HepG2 (cell line): Measurements from ENCODE around the gene MUSK. TPM values are rescaled to one million over a fixed set of nuclear protein-coding genes. Genes with fewer than 3 reads are reported as not detected.

Source experiments
- ATAC-seq: fragments of 200-7000 bp; cut with Tn5 transposase; 3 replicates; pipeline ENCODE4 v1.9.1; 2020; ENCODE audit warnings: mild to moderate bottlenecking, moderate library complexity
- BruUV-seq: library from RNA; stranded (reverse); fragments of 400-500 nt; replicated peaks from 2 replicates; lab custom pipeline; 2021; lab: Mats Ljungman, UMichigan
- CTCF ChIA-PET: fragments of 300-600 bp; formaldehyde crosslinking; extraction: SDS; loops from one replicate; lab custom pipeline; 2021; ENCODE audit warnings: low total read pairs, inconsistent platforms, low intra/inter-chr PET ratio; lab: Yijun Ruan, JAX
- POLR2A ChIA-PET: fragments of 350-600 bp; sonication (Branson Sonifier 250); formaldehyde crosslinking; loops from one replicate; lab custom pipeline; 2020; ENCODE audit warnings: antibody characterized with exemption, inconsistent platforms; lab: Yijun Ruan, JAX
- DNase-seq: peaks from one replicate; pipeline ENCODE4 v3.0.0-alpha.2; 2015; ENCODE audit warnings: low spot score
- FAIRE-seq: peaks from 3 replicates; lab custom pipeline; 2011; peaks lifted over from hg19 to GRCh38; lab: Jason Lieb, UNC
- H2AFZ ChIP-seq: one replicate; pipeline ENCODE4 v1.6.1; 2011; ENCODE audit warnings: low read length, inconsistent platforms
- H3K27ac ChIP-seq: fragments of 300-600 bp; 3 replicates; pipeline ENCODE4 v1.8.0; 2011; ENCODE audit warnings: mixed run types, mild to moderate bottlenecking, mixed read lengths, low read length, inconsistent platforms; ENCODE audit not compliant: insufficient read depth; ENCODE audit errors: extremely low read length
- H3K27me3 ChIP-seq, 2 experiments: fragments of 200-600 bp in 1 of 2; 2 replicates in 1 of 2; 3 replicates in 1 of 2; pipeline versions ENCODE4 v1.6.0 to v1.8.0; 2011; ENCODE audit warnings: low read length in 2 of 2, mild to moderate bottlenecking in 2 of 2, moderate library complexity in 2 of 2, inconsistent platforms in 1 of 2; ENCODE audit not compliant: insufficient read depth in 2 of 2, control insufficient read depth in 1 of 2
- H3K36me3 ChIP-seq, 2 experiments: fragments of 200-600 bp in 1 of 2; replicated peaks in 1 of 2; 2 replicates in 1 of 2; 3 replicates in 1 of 2; pipeline versions ENCODE4 v1.5.1 to v1.8.0; 2011; ENCODE audit warnings: low read length in 2 of 2, inconsistent platforms in 1 of 2; ENCODE audit not compliant: insufficient read depth in 2 of 2, control insufficient read depth in 1 of 2
- H3K4me1 ChIP-seq: 2 replicates; pipeline ENCODE4 v1.5.1; 2012; ENCODE audit warnings: low read length, inconsistent platforms; ENCODE audit not compliant: insufficient read depth
- H3K4me2 ChIP-seq: 2 replicates; pipeline ENCODE4 v1.6.0; 2011; ENCODE audit warnings: low read depth, low read length, inconsistent platforms
- H3K4me3 ChIP-seq, 3 experiments: fragments of 200-600 bp in 1 of 3; sonication (generic), shearing (Covaris generic) in 1 of 3; replicated peaks in 1 of 3; 2 replicates each; pipeline ENCODE4 v1.5.1; 2011 to 2016; ENCODE audit warnings: low read length in 3 of 3, inconsistent platforms in 2 of 3, low read depth in 2 of 3, mild to moderate bottlenecking in 2 of 3, control low read depth in 1 of 3, mixed read lengths in 1 of 3; ENCODE audit not compliant: insufficient read depth in 1 of 3
- H3K79me2 ChIP-seq: one replicate; pipeline ENCODE4 v1.6.1; 2011; ENCODE audit warnings: low read length, inconsistent platforms; ENCODE audit not compliant: insufficient read depth
- H3K9ac ChIP-seq: 2 replicates; pipeline ENCODE4 v1.6.0; 2011; ENCODE audit warnings: mild to moderate bottlenecking, low read depth, low read length, inconsistent platforms; ENCODE audit not compliant: insufficient read depth
- H3K9me3 ChIP-seq: 2 replicates; pipeline ENCODE4 v1.5.1; 2012; ENCODE audit warnings: mild to moderate bottlenecking, low read length
- H4K20me1 ChIP-seq: 2 replicates; pipeline ENCODE4 v1.6.0; 2011; ENCODE audit warnings: inconsistent platforms, mild to moderate bottlenecking, low read length, moderate library complexity; ENCODE audit not compliant: insufficient read depth
- ARID5B ChIP-seq: IDR thresholded peaks from 2 replicates; pipeline ENCODE4 v1.4.0; 2020; ENCODE audit warnings: mild to moderate bottlenecking, missing genetic modification reagents
- BORCS8-MEF2B ChIP-seq: sonication (generic); formaldehyde crosslinking; IDR thresholded peaks from 2 replicates; pipeline ENCODE4 v1.8.0; 2022; ENCODE audit warnings: mild to moderate bottlenecking, missing genetic modification reagents
- MAZ ChIP-seq, 2 experiments: sonication (generic) in 1 of 2; formaldehyde crosslinking in 1 of 2; IDR thresholded peaks; 2 replicates each; pipeline versions ENCODE4 v1.5.0 to v1.6.1; 2012 to 2020; ENCODE audit warnings: low read depth in 2 of 2, mild to moderate bottlenecking in 2 of 2, borderline replicate concordance in 1 of 2, improper control_type of control experiment in 1 of 2, low read length in 1 of 2, missing genetic modification reagents in 1 of 2, moderate library complexity in 1 of 2
- PHB2 ChIP-seq: fragments of 450-650 bp; IDR thresholded peaks from 2 replicates; pipeline ENCODE4 v1.6.1; 2018; ENCODE audit not compliant: partially characterized antibody
- PITX1 ChIP-seq: sonication (generic); formaldehyde crosslinking; IDR thresholded peaks from 2 replicates; pipeline ENCODE4 v1.5.1; 2020; ENCODE audit warnings: mild to moderate bottlenecking, missing genetic modification reagents
- POLR2AphosphoS5 ChIP-seq: IDR thresholded peaks from 2 replicates; pipeline ENCODE4 v1.6.1; 2012; ENCODE audit warnings: low read depth, low read length
- ZMAT5 ChIP-seq: sonication (generic); formaldehyde crosslinking; IDR thresholded peaks from 2 replicates; pipeline ENCODE4 v1.5.0; 2020; ENCODE audit warnings: mild to moderate bottlenecking, low read depth, missing genetic modification reagents, borderline replicate concordance
- ZNF280D ChIP-seq: sonication (generic); formaldehyde crosslinking; IDR thresholded peaks from 2 replicates; pipeline ENCODE4 v1.5.1; 2020; ENCODE audit warnings: mild to moderate bottlenecking, missing genetic modification reagents
- ZNF414 ChIP-seq: sonication (generic); formaldehyde crosslinking; IDR thresholded peaks from 2 replicates; pipeline ENCODE4 v1.5.0; 2020; ENCODE audit warnings: missing genetic modification reagents
- ZNF800 ChIP-seq: sonication (generic); formaldehyde crosslinking; IDR thresholded peaks from 2 replicates; pipeline ENCODE4 v1.4.0; 2020; ENCODE audit warnings: missing genetic modification reagents
- ZUFSP ChIP-seq: sonication (generic); formaldehyde crosslinking; IDR thresholded peaks from 2 replicates; pipeline ENCODE4 v1.9.0; 2021; ENCODE audit warnings: missing genetic modification reagents, mild to moderate bottlenecking, borderline replicate concordance
- WGBS: methylation state at CpG from one replicate; pipeline ENCODE4 v1.1.6; 2017; ENCODE audit warnings: low lambda C conversion rate; 5-methylcytosine and 5-hydroxymethylcytosine counted together
- in situ Hi-C: cut with HindIII; loops from 2 replicates; pipeline ENCODE4 v1.10.0; 2017; ENCODE audit warnings: low pct_unique_long_range_greater_than_20kb; ENCODE audit not compliant: extremely low pct_ligation_motif_present
- intact Hi-C: fragments of 100-400 bp; cut with micrococcal nuclease; formaldehyde crosslinking; loops from one replicate; pipeline ENCODE4 v1.10.0; 2022; ENCODE audit not compliant: unreplicated experiment
- polyA plus RNA-seq, 8 experiments: library from polyadenylated mRNA; depleted of rRNA in 3 of 8; stranded (reverse) in 7 of 8; unstranded in 1 of 8; fragments of >200 nt; fragmentation: Illumina TruSeq in 4 of 8; extraction: Trizol in 4 of 8; gene quantifications; 2 replicates each; pipeline versions ENCODE4 v1.2.1 to v1.2.3, GENCODE V29; 2011 to 2016; ENCODE audit warnings: low read depth in 4 of 8, missing spikeins in 1 of 8, mixed read lengths in 1 of 8; ENCODE audit not compliant: insufficient read depth in 1 of 8
- total RNA-seq, 5 experiments: library from RNA; depleted of rRNA; stranded (reverse); fragments of >200 nt; fragmentation: Illumina TruSeq; extraction: Trizol; gene quantifications; 2 replicates each; pipeline ENCODE4 v1.2.3, GENCODE V29; 2016; ENCODE audit warnings: low read depth in 1 of 5

The MUSK gene
- total and polyA plus RNA-seq, 2 of the 13 experiments (the other 11 are each of a cell fraction or from before 2014, with no cell fraction given): not detected

- CTCF ChIA-PET: no interaction called here
- TF ChIP-seq PITX1 (CRISPR knock-in tag): no peak
- no peak for TF ChIP-seq ARID5B (CRISPR knock-in tag)
- TF ChIP-seq PHB2: no peak
- no peak for TF ChIP-seq BORCS8-MEF2B (CRISPR knock-in tag)
- TF ChIP-seq ZUFSP (CRISPR knock-in tag): no peak
- TF ChIP-seq ZNF800 (CRISPR knock-in tag): no peak
- TF ChIP-seq POLR2AphosphoS5: no peak
- TF ChIP-seq ZNF280D (CRISPR knock-in tag): no peak
- TF ChIP-seq ZNF414 (CRISPR knock-in tag): no peak
- no peak for TF ChIP-seq ZMAT5 (CRISPR knock-in tag)
- no peak for TF ChIP-seq MAZ (IDR thresholded peaks at IDR 0.05; ENCODE audit: borderline replicate concordance, low read depth, low read length)
- TF ChIP-seq MAZ (CRISPR knock-in tag; IDR thresholded peaks at IDR 0.05; ENCODE audit: low read depth): no peak
These were observed 161.9 kb downstream of the MUSK start for GRCh38 chr9:110830495-110830894.

More at GRCh38 chr9:110830495-110830894, 161.9 kb downstream of the MUSK start:
- Histone ChIP-seq H3K36me3 (no peaks in the 10 kb centered on the region), H3K9me3 (no peaks in the 10 kb centered on the region), H3K4me1 (no peaks in the 10 kb centered on the region), H3K79me2 (no peaks in the 10 kb centered on the region), H3K9ac (no peak overlapping the region), H3K27ac (no peak overlapping the region), H4K20me1 (no peaks in the 10 kb centered on the region), H3K4me3 (no peak overlapping the region), H3K27me3 (no peaks in the 10 kb centered on the region), H3K4me2 (no peak overlapping the region), H2AFZ (no peak overlapping the region)
- BruUV-seq: no TSS peak
- DNase-seq: no peak
- WGBS: 47% methylated on average over 15 of the region's 21 CpGs
- no peak for ATAC-seq
- FAIRE-seq: no peak
- POLR2A ChIA-PET: no interaction called here
- intact Hi-C loops: no loop called here
- in situ Hi-C loops: no loop called here
